GM19099 (cell line): ENCODE measurements around the gene NANOS2.

Experiments used
- POLR2A ChIP-seq: IDR thresholded peaks from 3 replicates; pipeline ENCODE4 v1.6.1; 2011; ENCODE audit warnings: low read depth; ENCODE audit not compliant: insufficient read length; ENCODE audit errors: extremely low read depth

The NANOS2 gene

GRCh38 chr19:45878043-45878794 lies 36.4 kb downstream of the NANOS2 start:
- TF ChIP-seq POLR2A: no peak

GRCh38 chr19:45876411-45877197 lies 38.0 kb downstream of the NANOS2 start:
- TF ChIP-seq POLR2A: peak; percentile 34

GRCh38 chr19:45876161-45876410 lies 38.5 kb downstream of the NANOS2 start:
- TF ChIP-seq POLR2A: no peak

GRCh38 chr19:45874620-45874966 lies 40.0 kb downstream of the NANOS2 start:
- no peak for TF ChIP-seq POLR2A

GRCh38 chr19:45873219-45873772 lies 41.3 kb downstream of the NANOS2 start:
- TF ChIP-seq POLR2A: no peak

GRCh38 chr19:45872095-45872919 lies 42.3 kb downstream of the NANOS2 start:
- TF ChIP-seq POLR2A: no peak

GRCh38 chr19:45870798-45871197 lies 43.8 kb downstream of the NANOS2 start:
- no peak for TF ChIP-seq POLR2A

GRCh38 chr19:45866400-45867176 lies 48.0 kb downstream of the NANOS2 start:
- TF ChIP-seq POLR2A: no peak

GRCh38 chr19:45865269-45865948 lies 49.2 kb downstream of the NANOS2 start:
- no peak for TF ChIP-seq POLR2A

GRCh38 chr19:45864629-45865082 lies 49.9 kb downstream of the NANOS2 start:
- TF ChIP-seq POLR2A: no peak

GRCh38 chr19:45863840-45864628 lies 50.5 kb downstream of the NANOS2 start, which contains the start of gene FOXA3:
TSS of gene FOXA3 (plus strand) at chr19:45864326. CDS start at chr19:45864457, 131 bp downstream.
- peak; percentile 60 for TF ChIP-seq POLR2A

- TF ChIP-seq POLR2A: no peak
These were observed 51.2 kb downstream of the NANOS2 start for GRCh38 chr19:45863335-45863839.
